HepG2 (cell line): Measurements from ENCODE around the gene TMIGD2. TPM values are rescaled to one million over a fixed set of nuclear protein-coding genes. Genes with fewer than 3 reads are reported as not detected.

ENCODE experiments used
- CHD4 ChIP-seq: fragments of 200-600 bp; sonication (generic); IDR thresholded peaks from 2 replicates; pipeline ENCODE4 v1.7.0; 2017; ENCODE audit warnings: mild to moderate bottlenecking, low read length, borderline replicate concordance
- DPF2 ChIP-seq: sonication (generic); formaldehyde crosslinking; IDR thresholded peaks from 2 replicates; pipeline ENCODE4 v1.4.0; 2020; ENCODE audit warnings: mild to moderate bottlenecking, low read depth, missing genetic modification reagents, borderline replicate concordance
- ELF3 ChIP-seq: IDR thresholded peaks from 2 replicates; pipeline ENCODE4 v1.6.1; 2016; ENCODE audit warnings: missing genetic modification reagents, missing compliant biosample characterization
- ERF ChIP-seq: IDR thresholded peaks from 2 replicates; pipeline ENCODE4 v1.6.1; 2018; ENCODE audit warnings: missing biosample characterization, missing genetic modification reagents
- HMGXB4 ChIP-seq, 2 experiments: sonication (generic) in 1 of 2; formaldehyde crosslinking in 1 of 2; IDR thresholded peaks; 2 replicates each; pipeline versions ENCODE4 v1.4.0 to v1.6.1; 2018 to 2020; ENCODE audit warnings: missing genetic modification reagents in 2 of 2, borderline replicate concordance in 1 of 2, low read depth in 1 of 2, mild to moderate bottlenecking in 1 of 2, missing biosample characterization in 1 of 2
- KDM2A ChIP-seq: sonication (generic); formaldehyde crosslinking; IDR thresholded peaks from 2 replicates; pipeline ENCODE4 v1.4.0; 2020; ENCODE audit warnings: low read depth, missing genetic modification reagents, borderline replicate concordance
- SIX4 ChIP-seq: sonication (generic); formaldehyde crosslinking; IDR thresholded peaks from 2 replicates; pipeline ENCODE4 v1.4.0; 2020; ENCODE audit warnings: missing genetic modification reagents
- SMC3 ChIP-seq: IDR thresholded peaks from 2 replicates; pipeline ENCODE4 v1.6.1; 2011; ENCODE audit warnings: low read length, improper control_type of control experiment
- SP2 ChIP-seq: sonication (generic); formaldehyde crosslinking; IDR thresholded peaks from 2 replicates; pipeline ENCODE4 v1.5.1; 2020; ENCODE audit warnings: mild to moderate bottlenecking, missing genetic modification reagents
- SPEN ChIP-seq: sonication (generic); formaldehyde crosslinking; IDR thresholded peaks from 2 replicates; pipeline ENCODE4 v1.5.1; 2020; ENCODE audit warnings: low read depth, mild to moderate bottlenecking, missing genetic modification reagents
- SYNCRIP ChIP-seq: fragments of 200-400 bp; formaldehyde crosslinking; IDR thresholded peaks from 2 replicates; pipeline ENCODE4 v1.6.1; 2018; ENCODE audit warnings: mild to moderate bottlenecking, low read depth, low read length; ENCODE audit not compliant: insufficient read depth
- TEAD3 ChIP-seq: optimal IDR thresholded peaks from 2 replicates; pipeline ENCODE3; 2016; ENCODE audit warnings: borderline replicate concordance
- TERF1 ChIP-seq: sonication (generic); formaldehyde crosslinking; IDR thresholded peaks from 2 replicates; pipeline ENCODE4 v1.8.0; 2022; ENCODE audit warnings: mild to moderate bottlenecking, missing genetic modification reagents, moderate library complexity
- THAP9 ChIP-seq: sonication (generic); formaldehyde crosslinking; IDR thresholded peaks from 2 replicates; pipeline ENCODE4; 2020; ENCODE audit warnings: missing genetic modification reagents, mild to moderate bottlenecking, borderline replicate concordance
- THYN1 ChIP-seq: sonication (generic); formaldehyde crosslinking; IDR thresholded peaks from 2 replicates; pipeline ENCODE4 v1.8.1; 2023; ENCODE audit warnings: low read depth, mild to moderate bottlenecking, moderate library complexity, missing genetic modification reagents, borderline replicate concordance
- ZBTB21 ChIP-seq: sonication (generic); formaldehyde crosslinking; IDR thresholded peaks from 2 replicates; pipeline ENCODE4 v1.4.0; 2020; ENCODE audit warnings: missing genetic modification reagents
- ZFX ChIP-seq: sonication (generic); formaldehyde crosslinking; IDR thresholded peaks from 2 replicates; pipeline ENCODE4 v1.4.0; 2020; ENCODE audit warnings: mild to moderate bottlenecking, low read depth, missing genetic modification reagents, moderate library complexity
- ZMYM3 ChIP-seq: sonication (generic); formaldehyde crosslinking; IDR thresholded peaks from 2 replicates; pipeline ENCODE4 v1.5.1; 2020; ENCODE audit warnings: mild to moderate bottlenecking, missing genetic modification reagents
- ZNF335 ChIP-seq: sonication (generic); formaldehyde crosslinking; IDR thresholded peaks from 2 replicates; pipeline ENCODE4 v1.4.0; 2020; ENCODE audit warnings: missing genetic modification reagents
- ZNF766 ChIP-seq: sonication (generic); formaldehyde crosslinking; IDR thresholded peaks from 2 replicates; pipeline ENCODE4 v1.5.0; 2020; ENCODE audit warnings: missing genetic modification reagents, borderline replicate concordance
- polyA plus RNA-seq, 8 experiments: library from polyadenylated mRNA; depleted of rRNA in 3 of 8; stranded (reverse) in 7 of 8; unstranded in 1 of 8; fragments of >200 nt; fragmentation: Illumina TruSeq in 4 of 8; extraction: Trizol in 4 of 8; gene quantifications; 2 replicates each; pipeline versions ENCODE4 v1.2.1 to v1.2.3, GENCODE V29; 2011 to 2016; ENCODE audit warnings: low read depth in 4 of 8, missing spikeins in 1 of 8, mixed read lengths in 1 of 8; ENCODE audit not compliant: insufficient read depth in 1 of 8
- total RNA-seq, 5 experiments: library from RNA; depleted of rRNA; stranded (reverse); fragments of >200 nt; fragmentation: Illumina TruSeq; extraction: Trizol; gene quantifications; 2 replicates each; pipeline ENCODE4 v1.2.3, GENCODE V29; 2016; ENCODE audit warnings: low read depth in 1 of 5

The TMIGD2 gene
- total and polyA plus RNA-seq, 2 of the 13 experiments (the other 11 are each of a cell fraction or from before 2014, with no cell fraction given), result 0.11 to 1.0 TPM

- TF ChIP-seq ZNF335 (CRISPR knock-in tag) (no peak), ERF (CRISPR knock-in tag) (no peak), CHD4 (0 out of 2 replicates have a peak, but pooled peaks have one; percentile 61), SYNCRIP (no peak), TERF1 (0 out of 2 replicates have a peak, but pooled peaks have one; percentile 48), THYN1 (no peak), TEAD3 (CRISPR knock-in tag) (peak; percentile 61), DPF2 (no peak), ZFX (CRISPR knock-in tag) (0 out of 2 replicates have a peak, but pooled peaks have one; percentile 44), ZMYM3 (CRISPR knock-in tag) (peak; percentile 56; the same call in 1 of the 2 replicates), KDM2A (CRISPR knock-in tag) (peak; percentile 22; the same call in 1 of the 2 replicates), SIX4 (CRISPR knock-in tag) (no peak), SPEN (CRISPR knock-in tag) (0 out of 2 replicates have a peak, but pooled peaks have one; percentile 19), SP2 (CRISPR knock-in tag) (0 out of 2 replicates have a peak, but pooled peaks have one; percentile 15), ZNF766 (no peak), SMC3 (peak; percentile 16; the same call in 1 of the 2 replicates), THAP9 (CRISPR knock-in tag) (no peak), ZBTB21 (CRISPR knock-in tag) (no peak), ELF3 (CRISPR knock-in tag) (0 out of 2 replicates have a peak, but pooled peaks have one; percentile 21), HMGXB4 (CRISPR knock-in tag; IDR thresholded peaks at IDR 0.05; ENCODE audit: borderline replicate concordance in 1 of 2, low read depth in 1 of 2) (peak in 1 of 2 experiments; percentile 40; a peak in 1 of 4 replicates)
Measured at GRCh38 chr19:4297901-4298809, 4.0 kb downstream of the TMIGD2 start (continued).
